Endothelial cell of umbilical vein (primary cell): ENCODE measurements around the gene LOXL3. TPM values are rescaled to one million over a fixed set of nuclear protein-coding genes. Genes with fewer than 3 reads are reported as not detected.

Experiments used
- BruUV-seq: library from RNA; stranded (reverse); fragments of 400-500 nt; replicated peaks from 2 replicates; lab custom pipeline; 2021; lab: Mats Ljungman, UMichigan
- CTCF ChIA-PET: fragments of 300-600, 350-600 bp; sonication (Branson Sonifier 250); formaldehyde crosslinking; loops from one replicate; lab custom pipeline; 2021; ENCODE audit warnings: antibody characterized with exemption, inconsistent platforms; lab: Charles Lee
- POLR2A ChIA-PET: fragments of 300-600, 350-600 bp; sonication (Branson Sonifier 250); formaldehyde crosslinking; loops from one replicate; lab custom pipeline; 2021; ENCODE audit warnings: antibody characterized with exemption, inconsistent platforms; lab: Charles Lee
- DNase-seq: peaks from one replicate; pipeline ENCODE4 v3.0.0-alpha.2; 2011; ENCODE audit warnings: low read depth, low spot score
- FAIRE-seq: peaks from 2 replicates; lab custom pipeline; 2011; peaks lifted over from hg19 to GRCh38; lab: Jason Lieb, UNC
- H2AFZ ChIP-seq: 2 replicates; pipeline ENCODE4 v1.6.0; 2012; ENCODE audit warnings: low read depth, low read length, control low read depth, inconsistent platforms
- H3K27ac ChIP-seq: 2 replicates; pipeline ENCODE4 v1.5.1; 2011; ENCODE audit warnings: low read depth, mild to moderate bottlenecking, control low read depth, low read length, moderate library complexity; ENCODE audit not compliant: insufficient read depth
- H3K27me3 ChIP-seq, 2 experiments: 2 replicates each; pipeline versions ENCODE4 v1.6.0 to v1.6.1; 2011; ENCODE audit warnings: low read length in 2 of 2, mixed read lengths in 1 of 2; ENCODE audit not compliant: control insufficient read depth in 2 of 2, insufficient read depth in 2 of 2
- H3K36me3 ChIP-seq, 2 experiments: 2 replicates in 1 of 2; 3 replicates in 1 of 2; pipeline ENCODE4 v1.5.1; 2011; ENCODE audit warnings: low read length in 2 of 2, mild to moderate bottlenecking in 1 of 2, moderate library complexity in 1 of 2; ENCODE audit not compliant: control insufficient read depth in 2 of 2, insufficient read depth in 2 of 2; ENCODE audit errors: extremely low read depth in 1 of 2
- H3K4me1 ChIP-seq: 3 replicates; pipeline ENCODE4 v1.5.1; 2011; ENCODE audit warnings: mild to moderate bottlenecking, low read length; ENCODE audit not compliant: control insufficient read depth, insufficient read depth; ENCODE audit errors: extremely low read depth
- H3K4me2 ChIP-seq: 2 replicates; pipeline ENCODE4 v1.6.1; 2011; ENCODE audit warnings: low read length, control low read depth, mixed read lengths; ENCODE audit not compliant: insufficient read depth
- H3K4me3 ChIP-seq, 3 experiments: fragments of 200-600 bp in 1 of 3; sonication (generic), shearing (Covaris generic) in 1 of 3; replicated peaks in 1 of 3; 2 replicates each; pipeline ENCODE4 v1.5.1; 2011 to 2016; ENCODE audit warnings: control low read depth in 3 of 3, low read length in 3 of 3, mild to moderate bottlenecking in 2 of 3, inconsistent platforms in 1 of 3, low read depth in 1 of 3, moderate library complexity in 1 of 3; ENCODE audit not compliant: insufficient read depth in 1 of 3
- H3K79me2 ChIP-seq: 2 replicates; pipeline ENCODE4 v1.6.0; 2012; ENCODE audit warnings: low read length, inconsistent platforms; ENCODE audit not compliant: control insufficient read depth, insufficient read depth
- H3K9ac ChIP-seq: replicated peaks from 2 replicates; pipeline ENCODE3; 2011; ENCODE audit warnings: low read length, control low read depth; ENCODE audit not compliant: insufficient read depth; ENCODE audit errors: extremely low read depth
- H3K9me1 ChIP-seq: replicated peaks from 3 replicates; pipeline ENCODE4 v1.6.0; 2011; ENCODE audit warnings: mild to moderate bottlenecking, low read length; ENCODE audit not compliant: control insufficient read depth, insufficient read depth; ENCODE audit errors: extremely low read depth
- H3K9me3 ChIP-seq: replicated peaks from 2 replicates; pipeline ENCODE4 v1.5.1; 2012; ENCODE audit warnings: low read length, inconsistent platforms; ENCODE audit not compliant: control insufficient read depth, insufficient read depth
- H4K20me1 ChIP-seq: replicated peaks from 2 replicates; pipeline ENCODE3; 2011; ENCODE audit warnings: mild to moderate bottlenecking, low read length; ENCODE audit not compliant: control insufficient read depth, insufficient read depth; ENCODE audit errors: extremely low read depth
- CTCF ChIP-seq, 2 donors: IDR thresholded peaks; 1 replicate in 1 of 2; 2 replicates in 1 of 2; pipeline ENCODE4 v1.5.1; 2011; ENCODE audit warnings: low read length in 2 of 2, mild to moderate bottlenecking in 2 of 2, moderate library complexity in 2 of 2, control low read depth in 1 of 2, inconsistent platforms in 1 of 2, low read depth in 1 of 2; ENCODE audit not compliant: insufficient read depth in 1 of 2; ENCODE audit errors: extremely low read depth in 1 of 2
- EZH2 ChIP-seq: IDR thresholded peaks from 2 replicates; pipeline ENCODE4 v1.6.1; 2012; ENCODE audit warnings: borderline replicate concordance, low read depth, mild to moderate bottlenecking, moderate library complexity, low read length, inconsistent platforms; ENCODE audit not compliant: severe bottlenecking
- FOS ChIP-seq: IDR thresholded peaks from 2 replicates; pipeline ENCODE4 v1.6.1; 2011; ENCODE audit warnings: mild to moderate bottlenecking, low read length, moderate library complexity, borderline replicate concordance; ENCODE audit not compliant: insufficient read depth
- GATA2 ChIP-seq: IDR thresholded peaks from 2 replicates; pipeline ENCODE4 v1.7.0; 2011; ENCODE audit warnings: low read depth, mild to moderate bottlenecking, moderate library complexity, mixed read lengths, low read length; ENCODE audit not compliant: insufficient read length, insufficient read depth
- JUN ChIP-seq: IDR thresholded peaks from 2 replicates; pipeline ENCODE4 v1.6.1; 2011; ENCODE audit warnings: borderline replicate concordance, low read depth; ENCODE audit not compliant: insufficient read length, insufficient read depth
- MAX ChIP-seq: IDR thresholded peaks from 2 replicates; pipeline ENCODE4 v1.6.1; 2011; ENCODE audit not compliant: insufficient read depth, insufficient read length
- MYC ChIP-seq: IDR thresholded peaks from one replicate; pipeline ENCODE4 v1.6.1; 2011; ENCODE audit warnings: mild to moderate bottlenecking, low read depth, low read length
- POLR2A ChIP-seq: IDR thresholded peaks from 2 replicates; pipeline ENCODE4 v1.6.1; 2012; ENCODE audit warnings: low read depth, mild to moderate bottlenecking, control low read depth, low read length
- POLR2AphosphoS5 ChIP-seq: IDR thresholded peaks from 2 replicates; pipeline ENCODE4 v1.6.1; 2012; ENCODE audit warnings: low read depth, mild to moderate bottlenecking, control low read depth, low read length, moderate library complexity; ENCODE audit not compliant: insufficient read depth
- dilution Hi-C: fragments of 300-500 bp; cut with MboI; formaldehyde crosslinking; loops from one replicate; pipeline ENCODE4 v1.15.0; 2019; ENCODE audit warnings: low sequenced_read_pairs; ENCODE audit not compliant: extremely low pct_ligation_motif_present
- intact Hi-C: fragments of 100-400 bp; cut with micrococcal nuclease; formaldehyde crosslinking; loops from one replicate; pipeline ENCODE4 v1.10.0; 2022
- polyA plus RNA-seq, 4 experiments: library from polyadenylated mRNA; depleted of rRNA in 3 of 4; stranded (reverse) in 3 of 4; unstranded in 1 of 4; fragments of >200 nt; gene quantifications; 2 replicates each; pipeline versions ENCODE4 v1.2.1 to v1.2.3, GENCODE V29; 2011 to 2012; ENCODE audit warnings: missing spikeins in 1 of 4
- total RNA-seq: library from RNA; stranded (reverse); gene quantifications from 2 replicates; pipeline ENCODE4 v1.2.3, GENCODE V29; 2021

Gene LOXL3
- total and polyA plus RNA-seq, 2 donors (not counting 3 experiments of a cell fraction or from before 2014, with no cell fraction given): 0.95 to 1.3 TPM

- Histone ChIP-seq H3K9me3 (no peaks in the 10 kb centered on the region), H3K27me3 (peaks cover 0 to 5% of the 10 kb centered on the region in 2 experiments), H3K4me1 (peaks cover 7% of the 10 kb centered on the region), H3K4me2 (no peak overlapping the region), H3K27ac (no peak overlapping the region), H3K36me3 (peaks cover 0 to 4% of the 10 kb centered on the region in 2 experiments), H3K9ac (no peak overlapping the region), H3K9me1 (no peaks in the 10 kb centered on the region), H3K79me2 (no peaks in the 10 kb centered on the region), H2AFZ (no peak overlapping the region), H4K20me1 (no peaks in the 10 kb centered on the region), H3K4me3 (no peak overlapping the region)
- dilution Hi-C loops: no loop called here
- no peak for TF ChIP-seq JUN
- TF ChIP-seq FOS: no peak
- no peak for TF ChIP-seq GATA2
- TF ChIP-seq POLR2AphosphoS5: no peak
- TF ChIP-seq EZH2: no peak
- TF ChIP-seq CTCF (IDR thresholded peaks at IDR 0.05; ENCODE audit: extremely low read depth in 1 of 2, insufficient read depth in 1 of 2, low read depth in 1 of 2, low read length in 2 of 2): no peak
- no peak for TF ChIP-seq MYC
- TF ChIP-seq POLR2A: no peak
- TF ChIP-seq MAX: no peak
- FAIRE-seq (no peak), DNase-seq (no peak)
- ChIA-PET CTCF (no interaction called here), POLR2A (no interaction called here)
- no TSS peak for BruUV-seq
- intact Hi-C loops: no loop called here
Measured at GRCh38 chr2:74556831-74557370, 3.2 kb upstream of the LOXL3 start.
